Activated naive CD4-positive, alpha-beta T cell treated with anti-CD3 and anti-CD28 coated beads, Interleukin-2, amount 50 U/mL, for 72 hours (primary cell): ENCODE data around the gene AWAT1. TPM values are rescaled to one million over a fixed set of nuclear protein-coding genes. Genes with fewer than 3 reads are reported as not detected.

Experiments
- total RNA-seq, 2 donors: library from RNA; stranded (reverse); gene quantifications; one replicate each; pipeline ENCODE4 v1.2.3, GENCODE V29; 2022

AWAT1 gene
- total RNA-seq, 2 donors from 2014 or later, result 0.27 TPM; not detected in 1

Other genes starting within 250 kb of the AWAT1 start
- under 1 TPM in 1 of 2 donors, not detected in 1; 0.30 TPM for gene AWAT2, start 184.7 kb upstream of the AWAT1 start, total RNA-seq
- not detected for gene OTUD6A, start 172.2 kb upstream of the AWAT1 start, total RNA-seq
- 10 to 100 TPM; 54.1 to 69.2 TPM for gene IGBP1, start 101.2 kb upstream of the AWAT1 start, total RNA-seq
- gene DGAT2L6, start 57.2 kb upstream of the AWAT1 start, total RNA-seq, result not detected
- gene P2RY4, start 25.5 kb downstream of the AWAT1 start, total RNA-seq, result under 1 TPM; 0.14 to 0.31 TPM
- gene ARR3, start 33.7 kb downstream of the AWAT1 start, total RNA-seq, result not detected
- not detected for gene RAB41, start 47.5 kb downstream of the AWAT1 start, total RNA-seq
- 10 to 100 TPM; 22.3 to 41.1 TPM for gene PDZD11, start 55.3 kb downstream of the AWAT1 start, total RNA-seq
- 10 to 100 TPM; 28.0 to 38.0 TPM for gene KIF4A, start 55.4 kb downstream of the AWAT1 start, total RNA-seq
- under 1 TPM; 0.14 to 0.16 TPM for gene GDPD2, start 188.7 kb downstream of the AWAT1 start, total RNA-seq
- 10 to 100 TPM in 1 of 2 donors, 1 to 10 TPM in 1; 7.9 to 27.0 TPM for gene DLG3, start 210.2 kb downstream of the AWAT1 start, total RNA-seq